Immature natural killer cell (primary cell): ENCODE data around the gene MYO1E. TPM values are rescaled to one million over a fixed set of nuclear protein-coding genes. Genes with fewer than 3 reads are reported as not detected.
"Not testable (repeated sequence)": the region's sequence is repeated elsewhere in the genome, so short reads cannot be mapped to it uniquely, and the experiment has no call there.

Source experiments
- DNase-seq, 3 donors: peaks; one replicate each; pipeline ENCODE4 v3.0.0; 2022; ENCODE audit warnings: mixed read lengths in 1 of 3
- H3K27ac Mint-ChIP-seq, 6 donors: one replicate each; pipeline ENCODE4 v1.8.0; 2020; ENCODE audit warnings: mixed read lengths in 6 of 6, mild to moderate bottlenecking in 5 of 6, inconsistent platforms in 4 of 6, moderate library complexity in 3 of 6
- H3K27me3 Mint-ChIP-seq, 3 donors: one replicate each; pipeline ENCODE4 v1.8.0; 2020 to 2021; ENCODE audit warnings: low read depth in 3 of 3, mild to moderate bottlenecking in 3 of 3, mixed read lengths in 3 of 3, moderate library complexity in 3 of 3, inconsistent platforms in 1 of 3
- H3K36me3 Mint-ChIP-seq, 3 donors: one replicate each; pipeline ENCODE4 v1.8.0; 2020; ENCODE audit warnings: mixed read lengths in 3 of 3, inconsistent platforms in 2 of 3, mild to moderate bottlenecking in 2 of 3
- H3K4me1 Mint-ChIP-seq, 2 donors: one replicate each; pipeline ENCODE4 v1.8.0; 2020; ENCODE audit warnings: inconsistent platforms in 2 of 2, mild to moderate bottlenecking in 2 of 2, mixed read lengths in 2 of 2, moderate library complexity in 1 of 2
- H3K4me3 Mint-ChIP-seq, 5 donors: one replicate each; pipeline ENCODE4 v1.8.0; 2020; ENCODE audit warnings: mild to moderate bottlenecking in 5 of 5, mixed read lengths in 5 of 5, inconsistent platforms in 3 of 5, moderate library complexity in 3 of 5
- H3K9me3 Mint-ChIP-seq, 6 donors: one replicate each; pipeline ENCODE4 v1.8.0; 2020; ENCODE audit warnings: mild to moderate bottlenecking in 6 of 6, mixed read lengths in 6 of 6, inconsistent platforms in 4 of 6, moderate library complexity in 3 of 6
- polyA plus RNA-seq, 3 donors: library from polyadenylated mRNA; unstranded; fragments of 300-500 nt; fragmentation: Illumina TruSeq; gene quantifications; one replicate each; pipeline ENCODE4 v1.2.3, GENCODE V29; 2021

The MYO1E gene
- polyA plus RNA-seq = 10 to 100 TPM in 1 of 3 donors, 1 to 10 TPM in 2; 4.7 to 15.4 (median 7.1) TPM

DNA sequence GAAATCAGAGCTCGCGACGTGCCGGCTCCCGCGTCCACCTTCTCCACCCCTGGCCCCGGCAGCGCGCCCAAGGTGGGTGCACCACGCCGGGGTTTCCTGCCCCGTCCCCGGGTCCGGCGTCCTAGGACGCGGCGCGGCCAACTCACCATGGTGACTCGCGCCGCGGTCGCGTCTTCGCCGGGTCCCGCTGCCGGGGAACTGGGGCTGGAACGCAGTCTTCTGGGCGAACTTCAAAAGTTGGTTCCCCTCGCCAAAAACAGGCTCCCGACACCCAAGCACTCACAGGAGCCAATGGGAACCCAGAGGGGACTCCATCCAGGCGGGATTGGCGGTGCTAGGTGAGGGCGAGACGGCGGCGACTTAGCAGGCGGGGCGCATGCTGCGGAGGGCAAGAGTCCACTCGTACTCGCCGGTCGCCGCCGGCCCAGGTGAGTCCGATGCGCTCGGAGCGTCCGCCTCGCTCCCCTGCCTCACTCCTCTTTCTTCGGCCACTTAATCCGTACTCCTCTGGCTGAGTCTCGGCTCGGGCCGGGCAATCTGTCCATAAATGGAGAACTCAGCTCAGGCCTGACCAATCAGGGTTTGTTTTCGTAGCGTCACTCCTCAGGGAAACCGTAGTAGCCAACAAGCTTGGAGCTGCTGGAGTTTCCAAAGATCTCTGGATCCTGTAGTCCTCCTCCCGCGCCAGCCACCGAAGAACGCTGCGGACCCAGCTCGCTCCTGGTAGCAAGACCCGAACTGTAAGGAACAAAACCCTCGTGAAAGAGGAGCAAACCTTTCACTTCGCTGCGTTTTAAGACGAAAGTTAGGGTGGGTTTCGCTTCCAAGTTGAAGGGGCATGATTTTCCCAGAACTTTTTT is at the start of gene MYO1E:
MYO1E (minus strand) TSS at position 520 of the 860 bp plus-strand sequence; CDS start at position 149, 371 bp downstream.
- Mint-ChIP-seq H3K4me1 (peaks cover 24% of the 10 kb centered on the region in 2 donors), H3K4me3 (peak within 1 kb of the TSS; percentile 89 to 95 (median 93)), H3K27ac (peak within 1 kb of the TSS; percentile 17 to 84 (median 40)), H3K9me3 (peaks cover 0 to 1% (median 0%) of the 10 kb centered on the region in 6 donors), H3K27me3 (peaks cover 17 to 26% (median 20%) of the 10 kb centered on the region in 3 donors), H3K36me3 (no peaks in the 10 kb centered on the region)
- peak; percentile 19 to 43 (median 33) for DNase-seq

DNA sequence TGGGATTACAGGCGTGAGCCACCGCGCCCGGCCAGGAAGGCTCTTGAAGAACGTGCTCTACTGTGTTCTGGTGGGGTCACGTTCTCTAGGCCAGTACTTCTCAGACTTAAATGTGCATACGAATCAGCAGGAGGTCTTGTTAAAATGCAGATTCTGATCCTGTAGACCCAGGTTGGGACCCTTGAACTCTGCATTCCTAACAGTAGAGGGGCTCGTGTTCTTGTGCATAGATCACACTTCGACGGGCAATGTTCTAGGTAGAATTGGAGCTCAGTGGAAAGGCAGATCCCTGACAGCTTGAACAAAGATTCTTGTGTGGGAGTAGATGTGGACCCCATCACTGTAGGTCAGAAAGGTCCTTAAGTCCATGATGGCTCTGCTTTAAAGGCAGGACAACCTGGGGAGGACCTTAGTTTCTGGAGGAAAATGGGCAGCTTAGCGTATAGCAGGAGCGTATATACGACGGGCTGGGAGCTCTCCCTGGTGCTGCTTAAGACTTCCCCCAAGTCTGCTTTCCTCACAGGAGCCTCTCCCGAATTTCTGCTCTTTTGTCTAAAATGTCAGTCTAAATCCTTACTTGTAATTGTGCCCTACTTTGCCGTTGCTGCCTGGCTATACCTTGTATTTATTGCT is 48.4 kb upstream of the MYO1E start:
- Mint-ChIP-seq H3K4me1 (peaks cover 25 to 49% of the 10 kb centered on the region in 2 donors), H3K9me3 (no peaks in the 10 kb centered on the region), H3K4me3 (no peak overlapping the region), H3K27me3 (peaks cover 2 to 12% (median 5%) of the 10 kb centered on the region in 3 donors), H3K36me3 (no peaks in the 10 kb centered on the region), H3K27ac (no peak overlapping the region)
- DNase-seq = no peak

DNA sequence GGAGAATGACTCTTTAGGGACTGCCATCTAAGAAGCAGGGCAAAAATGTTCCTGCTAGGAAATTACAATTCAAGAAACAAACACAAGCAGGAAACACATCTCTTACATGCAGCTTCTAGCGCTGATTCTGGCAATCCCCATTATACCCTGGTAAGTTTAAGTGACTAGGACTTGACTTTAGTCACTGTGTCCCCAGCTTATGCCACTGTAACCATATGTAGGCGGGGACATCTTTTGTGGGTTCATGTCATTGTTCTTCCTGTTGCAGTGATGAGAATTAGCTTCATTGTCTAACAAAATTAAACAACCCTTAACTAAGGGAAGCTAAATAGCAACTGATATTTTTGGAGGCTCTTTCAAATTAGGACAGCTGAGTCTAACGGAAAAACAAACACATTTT is 47.4 kb upstream of the MYO1E start:
- no peak overlapping the region for H3K27ac Mint-ChIP-seq
- peaks cover 2 to 12% (median 5%) of the 10 kb centered on the region in 3 donors for H3K27me3 Mint-ChIP-seq
- H3K36me3 Mint-ChIP-seq = no peaks in the 10 kb centered on the region
- peaks cover 28 to 58% of the 10 kb centered on the region in 2 donors for H3K4me1 Mint-ChIP-seq
- no peak for DNase-seq
- no peaks in the 10 kb centered on the region for H3K9me3 Mint-ChIP-seq
- peak overlapping the region in 1 of 5 donors; percentile 25 for H3K4me3 Mint-ChIP-seq

DNA sequence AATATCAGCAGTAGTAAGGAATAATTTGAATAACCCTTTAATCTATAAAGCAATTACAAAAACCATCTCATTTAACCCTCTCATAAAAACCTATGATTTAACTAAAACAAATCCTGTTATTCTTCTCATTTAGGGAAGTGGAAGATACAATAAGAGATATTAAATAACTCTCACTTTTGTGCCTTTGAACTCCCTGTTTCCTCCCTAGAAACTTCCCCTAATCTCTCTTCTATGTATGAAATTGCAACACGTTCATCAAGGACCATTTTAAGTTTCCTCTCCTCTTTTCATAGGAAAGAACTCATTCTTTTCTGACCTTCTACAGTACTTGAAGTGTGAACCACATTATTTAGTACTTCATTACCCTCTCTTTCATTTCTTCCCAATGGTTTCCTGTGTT is 46.5 kb upstream of the MYO1E start:
- H3K27ac Mint-ChIP-seq = peak overlapping the region in 1 of 6 donors; percentile 28
- DNase-seq = no peak
- H3K36me3 Mint-ChIP-seq = no peaks in the 10 kb centered on the region
- no peaks in the 10 kb centered on the region for H3K9me3 Mint-ChIP-seq
- H3K4me3 Mint-ChIP-seq = no peak overlapping the region
- peaks cover 2 to 8% (median 8%) of the 10 kb centered on the region in 3 donors for H3K27me3 Mint-ChIP-seq
- peaks cover 31 to 58% of the 10 kb centered on the region in 2 donors for H3K4me1 Mint-ChIP-seq

DNA sequence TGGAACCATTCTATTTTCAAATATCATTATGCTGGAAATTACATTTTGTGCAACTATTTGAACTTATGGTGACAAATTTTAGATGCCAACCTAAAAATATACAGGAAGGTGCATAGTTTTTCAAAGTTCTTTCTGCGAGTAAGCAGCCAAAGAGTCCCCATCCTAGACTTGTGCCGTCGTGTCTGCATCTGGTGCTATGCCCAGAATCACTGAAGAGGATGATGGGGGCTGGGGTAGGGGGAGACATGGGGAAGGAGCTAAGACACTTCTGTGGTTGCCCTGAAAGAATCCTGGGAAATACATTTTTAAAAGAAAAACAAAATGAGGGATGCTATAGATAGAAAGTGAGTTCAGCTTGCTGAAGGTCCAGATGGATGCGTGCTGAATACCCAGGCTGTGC is 44.1 kb upstream of the MYO1E start:
- Mint-ChIP-seq H3K4me1 (peaks cover 50 to 75% of the 10 kb centered on the region in 2 donors), H3K27ac (no peak overlapping the region), H3K9me3 (no peaks in the 10 kb centered on the region), H3K36me3 (no peaks in the 10 kb centered on the region), H3K4me3 (no peak overlapping the region), H3K27me3 (peaks cover 3 to 17% (median 11%) of the 10 kb centered on the region in 3 donors)
- no peak for DNase-seq

DNA sequence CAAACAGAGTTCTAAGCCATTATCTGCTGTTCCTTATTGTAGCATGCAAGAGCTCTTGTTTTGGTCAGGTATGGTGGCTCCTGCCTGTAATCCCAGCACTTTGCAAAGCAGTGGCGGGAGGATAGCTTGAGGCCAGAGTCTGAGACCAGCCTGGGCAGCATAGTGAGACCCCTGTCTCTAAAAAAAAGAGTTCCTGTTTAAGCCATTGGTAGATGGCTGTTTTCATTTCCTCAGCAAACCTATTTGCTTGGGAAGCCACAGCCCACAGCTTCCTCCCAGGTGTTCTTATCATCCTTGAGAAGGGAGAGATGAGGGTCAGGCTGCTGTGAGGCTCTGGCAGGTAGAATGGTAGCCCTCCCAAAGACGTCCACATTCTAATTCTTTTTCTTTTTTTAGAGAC is 40.9 kb upstream of the MYO1E start:
- Mint-ChIP-seq H3K27ac (no peak overlapping the region), H3K36me3 (no peaks in the 10 kb centered on the region), H3K4me3 (peak overlapping the region in 1 of 5 donors; percentile 15), H3K9me3 (no peaks in the 10 kb centered on the region), H3K27me3 (peaks cover 6 to 17% (median 16%) of the 10 kb centered on the region in 3 donors), H3K4me1 (peaks cover 53 to 63% of the 10 kb centered on the region in 2 donors)
- no peak for DNase-seq

DNA sequence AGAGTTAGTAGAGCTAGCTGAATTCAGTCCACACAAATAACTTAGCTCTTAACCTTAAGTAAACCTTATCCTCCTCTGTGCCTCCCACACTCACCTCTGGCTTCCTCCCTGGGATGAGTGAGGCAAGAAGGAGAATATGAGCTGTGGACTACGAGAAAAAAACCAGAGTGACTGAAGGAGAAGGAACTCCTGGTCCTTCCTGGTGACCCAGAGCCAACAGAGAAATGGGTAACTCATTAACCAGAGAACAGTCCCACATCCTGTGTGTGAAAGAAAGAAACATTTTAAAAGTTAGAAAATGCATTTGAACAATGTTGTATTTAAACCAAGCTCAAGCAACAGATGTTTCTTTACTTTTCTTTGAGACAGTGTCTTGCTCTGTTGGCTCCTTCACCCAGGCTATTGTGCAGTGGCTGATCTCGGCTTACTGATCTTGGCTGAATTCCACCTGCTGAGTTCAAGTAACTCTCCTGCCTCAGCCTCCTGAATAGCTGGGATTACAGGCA is 37.8 kb upstream of the MYO1E start:
- no peaks in the 10 kb centered on the region for H3K9me3 Mint-ChIP-seq
- H3K4me3 Mint-ChIP-seq = peak overlapping the region; percentile 29 to 68 (median 44)
- H3K36me3 Mint-ChIP-seq = peaks cover 0 to 3% (median 0%) of the 10 kb centered on the region in 3 donors
- H3K27me3 Mint-ChIP-seq = peaks cover 6 to 19% (median 19%) of the 10 kb centered on the region in 3 donors
- H3K27ac Mint-ChIP-seq = no peak overlapping the region
- H3K4me1 Mint-ChIP-seq = peaks cover 41 to 45% of the 10 kb centered on the region in 2 donors
- DNase-seq = peak in 1 of 3 donors; percentile 5

DNA sequence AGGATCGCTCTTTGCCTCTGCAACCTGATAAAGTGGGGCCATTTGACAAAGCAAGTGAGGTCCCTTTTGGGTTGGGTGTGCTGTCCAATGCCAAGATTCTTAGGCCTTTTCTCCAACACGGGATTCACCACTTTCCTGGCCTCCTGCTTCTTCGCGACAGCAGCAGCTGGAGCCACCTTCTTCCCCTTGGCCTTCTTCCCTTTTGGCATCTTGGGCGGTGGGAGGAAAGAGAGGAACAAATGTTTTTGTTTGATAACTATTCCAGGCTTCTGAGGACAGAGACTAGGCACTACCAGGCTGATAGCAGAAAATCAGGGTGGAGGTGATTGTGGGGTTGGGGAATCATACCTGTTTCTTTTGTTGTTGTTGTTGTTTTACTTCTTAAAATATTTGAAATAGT is 35.3 kb upstream of the MYO1E start:
- H3K36me3 Mint-ChIP-seq = peaks cover 0 to 3% (median 0%) of the 10 kb centered on the region in 3 donors
- no peaks in the 10 kb centered on the region for H3K9me3 Mint-ChIP-seq
- no peak overlapping the region for H3K27ac Mint-ChIP-seq
- H3K27me3 Mint-ChIP-seq = peaks cover 6 to 21% (median 16%) of the 10 kb centered on the region in 3 donors
- no peak overlapping the region for H3K4me3 Mint-ChIP-seq
- DNase-seq = no peak
- peaks cover 32 to 34% of the 10 kb centered on the region in 2 donors for H3K4me1 Mint-ChIP-seq

DNA sequence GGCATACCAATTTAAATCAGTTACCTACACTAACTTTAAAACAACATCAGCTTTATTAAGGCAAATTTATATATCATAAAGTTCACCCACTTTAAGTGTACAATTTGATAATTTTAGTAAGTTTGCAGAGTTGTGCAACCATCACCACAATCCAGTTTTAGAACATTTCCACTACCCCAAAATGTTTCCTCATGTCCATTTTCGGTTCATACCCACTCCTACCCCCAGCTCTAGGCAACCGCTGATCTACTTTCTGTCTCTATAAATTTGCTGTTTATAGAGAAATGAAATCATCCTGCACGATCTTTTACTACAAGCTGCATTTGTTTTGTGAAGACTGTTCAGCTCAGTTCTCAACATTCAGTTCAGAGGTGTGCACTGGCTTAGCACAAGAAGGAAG is 33.8 kb upstream of the MYO1E start:
- no peak overlapping the region for H3K27ac Mint-ChIP-seq
- DNase-seq = no peak

DNA sequence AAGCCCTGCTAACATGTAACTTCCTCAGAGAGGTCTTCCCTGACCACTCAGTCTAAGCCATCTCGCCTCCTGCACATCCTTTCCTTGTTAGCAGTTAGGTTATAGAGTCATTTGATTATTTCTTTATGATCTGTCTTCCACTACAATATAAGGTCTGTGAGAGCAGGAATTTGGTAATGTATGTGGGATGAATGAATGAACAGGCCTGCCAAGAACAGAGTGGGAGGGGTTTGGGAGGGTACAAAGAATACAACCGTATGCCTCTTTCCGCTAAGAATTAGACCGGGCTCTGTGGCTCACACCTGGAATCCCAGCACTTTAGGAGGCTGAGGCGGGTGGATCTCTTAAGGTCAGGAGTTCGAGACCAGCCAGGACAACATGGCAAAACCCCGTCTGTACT is 32.4 kb upstream of the MYO1E start:
- H3K9me3 Mint-ChIP-seq = peaks cover 0 to 1% (median 0%) of the 10 kb centered on the region in 6 donors
- no peak for DNase-seq
- H3K27me3 Mint-ChIP-seq = peaks cover 7 to 14% (median 13%) of the 10 kb centered on the region in 3 donors
- peaks cover 3 to 5% of the 10 kb centered on the region in 2 donors for H3K4me1 Mint-ChIP-seq
- H3K4me3 Mint-ChIP-seq = no peak overlapping the region
- no peak overlapping the region for H3K27ac Mint-ChIP-seq
- peaks cover 0 to 3% (median 0%) of the 10 kb centered on the region in 3 donors for H3K36me3 Mint-ChIP-seq

More for the DNA sequence above, 33.8 kb upstream of the MYO1E start:
- Mint-ChIP-seq H3K4me1 (peaks cover 17 to 19% of the 10 kb centered on the region in 2 donors), H3K4me3 (no peak overlapping the region), H3K9me3 (no peaks in the 10 kb centered on the region), H3K27me3 (peaks cover 8 to 16% (median 9%) of the 10 kb centered on the region in 3 donors), H3K36me3 (peaks cover 0 to 3% (median 0%) of the 10 kb centered on the region in 3 donors)

DNA sequence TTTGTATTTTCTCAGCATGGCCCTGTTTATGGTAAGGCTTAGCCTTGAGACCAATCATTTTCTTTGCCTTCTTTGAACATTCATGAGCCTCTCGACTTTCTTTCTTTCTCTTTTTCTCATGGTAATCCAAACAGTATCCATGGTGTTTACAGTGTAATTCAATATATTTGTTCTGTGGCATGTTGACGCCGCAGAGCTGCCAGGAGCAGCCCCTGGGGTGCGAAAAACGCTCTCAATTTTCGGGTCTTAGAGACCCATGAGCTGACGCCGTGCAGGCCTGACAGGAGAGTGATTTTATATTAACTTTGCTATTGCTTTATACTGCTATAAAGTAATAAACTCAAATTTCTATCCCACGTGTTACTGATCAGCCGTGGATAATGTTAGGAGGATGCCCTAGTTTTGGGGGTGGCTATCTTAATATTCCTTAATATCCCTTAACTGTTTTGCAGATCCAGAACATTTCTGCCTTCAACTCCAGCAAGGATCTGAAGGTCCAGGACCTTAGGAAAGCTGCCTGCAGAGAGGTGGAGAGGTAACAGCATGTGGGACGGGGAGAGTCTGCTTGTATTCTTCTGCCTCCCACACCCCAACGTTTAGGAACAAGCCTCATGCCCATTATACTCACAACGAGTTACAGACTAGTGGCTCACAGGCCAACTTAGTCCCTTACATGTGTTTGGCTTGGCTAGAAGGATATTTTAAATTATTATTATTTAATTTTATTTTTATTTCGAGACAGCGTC is 29.3 kb upstream of the MYO1E start:
- Mint-ChIP-seq H3K4me1 (peaks cover 0 to 7% of the 10 kb centered on the region in 2 donors), H3K27ac (no peak overlapping the region), H3K27me3 (peaks cover 5 to 14% (median 12%) of the 10 kb centered on the region in 3 donors), H3K36me3 (peaks cover 0 to 3% (median 0%) of the 10 kb centered on the region in 3 donors), H3K4me3 (no peak overlapping the region), H3K9me3 (peaks cover 0 to 1% (median 0%) of the 10 kb centered on the region in 6 donors)
- DNase-seq = no peak

DNA sequence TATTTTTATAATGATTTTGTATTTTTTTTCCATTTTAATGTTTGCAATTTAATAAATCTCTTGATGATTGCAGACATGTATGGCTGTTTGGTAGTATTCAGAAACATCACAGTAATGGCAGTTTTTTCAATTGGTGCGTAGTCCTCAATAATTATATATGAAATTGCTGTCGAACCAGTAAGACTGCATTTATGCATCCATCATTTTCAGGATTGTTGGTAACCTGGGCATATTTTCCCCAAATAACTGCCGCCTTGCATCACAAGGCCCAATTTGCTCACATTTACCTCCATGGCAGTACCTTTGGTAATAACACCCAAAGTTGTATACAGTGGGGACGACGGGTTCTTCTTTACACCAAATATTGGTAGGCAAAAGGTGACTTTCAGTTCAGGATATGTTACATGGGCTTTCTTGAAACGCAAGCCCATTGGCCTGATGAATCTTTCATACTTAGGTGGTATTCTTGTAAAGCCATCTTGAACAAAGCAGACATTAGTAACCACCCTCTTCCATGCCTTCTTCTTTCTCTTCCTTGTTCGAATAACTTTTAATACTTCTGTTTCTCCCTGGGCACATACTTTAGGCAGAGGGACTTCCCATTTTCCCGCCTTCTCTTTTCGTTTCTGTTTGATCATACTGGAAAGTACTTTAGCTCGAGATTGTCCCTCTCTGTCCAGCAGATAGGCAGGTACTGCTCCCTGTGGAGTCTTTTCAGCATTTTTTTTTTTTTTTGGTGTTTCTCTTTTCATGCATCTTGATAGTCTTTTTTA is 28.6 kb upstream of the MYO1E start:
- not testable (repeated sequence) for H3K36me3 Mint-ChIP-seq, DNase-seq, H3K4me3 Mint-ChIP-seq, H3K9me3 Mint-ChIP-seq, H3K27ac Mint-ChIP-seq, H3K4me1 Mint-ChIP-seq
- H3K27me3 Mint-ChIP-seq = peaks cover 8 to 16% (median 14%) of the 10 kb centered on the region in 3 donors
